Measurements from ENCODE around the gene SDF4. TPM values are rescaled to one million over a fixed set of nuclear protein-coding genes. Genes with fewer than 3 reads are reported as not detected.

SDF4 gene
- total and polyA plus RNA-seq, 12 donors: 95.6 to 184 (median 123) TPM

DNA sequence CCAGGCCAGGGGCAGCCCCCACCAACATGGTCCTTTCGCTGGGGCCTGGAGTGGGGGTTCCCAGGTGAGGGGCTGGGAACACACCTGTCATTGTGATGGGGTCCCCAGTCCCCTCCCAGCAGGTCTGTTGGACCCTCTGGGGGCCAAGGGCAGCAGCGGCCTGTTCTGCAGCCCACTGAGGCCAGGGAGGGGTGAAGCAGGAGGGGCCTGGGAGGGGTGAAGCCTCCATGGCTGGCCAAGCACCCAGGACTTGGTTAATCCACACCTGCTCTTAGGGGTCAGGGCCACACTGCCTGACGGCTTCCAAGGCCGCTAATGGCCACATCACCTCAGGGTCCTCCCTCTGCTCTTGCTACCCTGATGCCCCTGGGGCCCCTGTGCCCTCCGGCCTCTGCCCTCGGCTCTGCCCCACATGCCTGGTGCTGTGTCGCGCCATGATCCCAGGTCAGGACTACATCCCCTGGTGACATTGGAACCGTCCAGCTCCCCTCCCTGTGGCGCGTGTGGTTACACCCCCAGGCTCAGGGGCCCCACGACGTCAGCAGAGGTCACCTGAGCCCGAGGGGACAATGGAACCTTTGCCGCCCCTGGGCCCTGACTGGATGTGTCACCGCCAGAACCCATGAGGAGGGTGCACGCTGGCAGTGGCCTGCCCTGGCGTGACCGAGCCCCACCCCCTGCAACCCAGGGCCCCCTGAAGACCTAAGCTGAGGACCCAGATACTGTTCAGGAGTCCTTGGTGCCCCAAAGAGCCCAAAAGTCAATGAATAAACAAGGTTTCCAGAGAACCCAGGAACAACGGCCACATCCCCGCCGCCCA, 32.5 kb downstream of the SDF4 start:
- H3K36me3 ChIP-seq: no peaks in the 10 kb centered on the region
- ATAC-seq (peak in 1 of 8 donors; percentile 9), DNase-seq (peak in 1 of 2 donors; percentile 7)
- H3K27me3 ChIP-seq: peaks cover 0 to 28% (median 14%) of the 10 kb centered on the region in 7 donors
- no peak overlapping the region for H3K27ac ChIP-seq
- TF ChIP-seq, protein P1, sequence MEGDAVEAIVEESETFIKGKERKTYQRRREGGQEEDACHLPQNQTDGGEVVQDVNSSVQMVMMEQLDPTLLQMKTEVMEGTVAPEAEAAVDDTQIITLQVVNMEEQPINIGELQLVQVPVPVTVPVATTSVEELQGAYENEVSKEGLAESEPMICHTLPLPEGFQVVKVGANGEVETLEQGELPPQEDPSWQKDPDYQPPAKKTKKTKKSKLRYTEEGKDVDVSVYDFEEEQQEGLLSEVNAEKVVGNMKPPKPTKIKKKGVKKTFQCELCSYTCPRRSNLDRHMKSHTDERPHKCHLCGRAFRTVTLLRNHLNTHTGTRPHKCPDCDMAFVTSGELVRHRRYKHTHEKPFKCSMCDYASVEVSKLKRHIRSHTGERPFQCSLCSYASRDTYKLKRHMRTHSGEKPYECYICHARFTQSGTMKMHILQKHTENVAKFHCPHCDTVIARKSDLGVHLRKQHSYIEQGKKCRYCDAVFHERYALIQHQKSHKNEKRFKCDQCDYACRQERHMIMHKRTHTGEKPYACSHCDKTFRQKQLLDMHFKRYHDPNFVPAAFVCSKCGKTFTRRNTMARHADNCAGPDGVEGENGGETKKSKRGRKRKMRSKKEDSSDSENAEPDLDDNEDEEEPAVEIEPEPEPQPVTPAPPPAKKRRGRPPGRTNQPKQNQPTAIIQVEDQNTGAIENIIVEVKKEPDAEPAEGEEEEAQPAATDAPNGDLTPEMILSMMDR (IDR thresholded peaks at IDR 0.05): no peak
- WGBS, 2 donors: 86 to 90% methylated on average over 22 of the region's 22 CpGs
- peaks cover 0 to 14% (median 5%) of the 10 kb centered on the region in 11 donors for H3K9me3 ChIP-seq
- H3K4me1 ChIP-seq: peaks cover 0 to 11% (median 7%) of the 10 kb centered on the region in 9 donors
- H3K4me3 ChIP-seq: no peak overlapping the region
- intact Hi-C loops (cut with DNase I): no loop called here

DNA sequence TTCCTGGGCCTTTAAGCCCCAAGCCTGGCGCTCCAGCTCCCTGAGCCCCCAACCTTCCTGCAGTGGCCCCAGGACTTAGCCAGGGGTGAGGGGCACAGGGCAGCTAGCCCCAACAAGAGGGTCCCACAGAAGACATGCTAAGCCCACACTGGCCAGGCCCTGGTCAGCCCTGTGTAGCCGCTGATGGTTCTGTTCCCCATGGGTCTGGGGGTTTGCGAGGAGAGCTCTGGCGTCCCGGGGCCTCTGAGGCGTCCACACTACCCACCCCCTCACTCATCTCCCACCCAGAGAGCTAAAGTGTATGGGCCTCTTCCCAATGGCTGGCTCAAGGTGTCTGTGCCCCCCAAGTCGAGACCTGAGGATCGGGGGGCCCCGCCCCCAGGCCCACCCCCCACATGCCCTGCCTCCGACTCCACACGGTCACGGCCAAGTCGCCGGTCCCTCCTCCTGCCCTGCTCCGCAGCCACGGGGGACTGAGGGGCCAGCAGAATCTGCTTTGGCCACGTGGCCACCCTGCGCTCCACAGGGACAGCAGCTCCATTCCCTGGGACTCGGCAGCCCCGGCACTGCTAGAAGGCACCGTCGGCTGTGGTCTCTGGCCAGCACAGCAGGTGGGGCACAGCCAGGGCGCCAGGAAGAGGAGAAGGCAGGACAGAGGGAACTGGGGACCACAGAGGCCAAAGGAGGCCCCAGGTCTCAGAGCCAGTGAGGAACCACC, 33.2 kb downstream of the SDF4 start:
- TF ChIP-seq, protein P1 (IDR thresholded peaks at IDR 0.05): no peak
- ATAC-seq (no peak), DNase-seq (peak in 1 of 2 donors; percentile 5)
- 61 to 73% methylated on average over 23 of the region's 23 CpGs for WGBS, 2 donors
- H3K27me3 ChIP-seq: peaks cover 0 to 25% (median 11%) of the 10 kb centered on the region in 7 donors
- no peaks in the 10 kb centered on the region for H3K36me3 ChIP-seq
- peaks cover 0 to 11% (median 7%) of the 10 kb centered on the region in 9 donors for H3K4me1 ChIP-seq
- peaks cover 0 to 17% (median 5%) of the 10 kb centered on the region in 11 donors for H3K9me3 ChIP-seq
- no peak overlapping the region for H3K4me3 ChIP-seq
- intact Hi-C loops (cut with DNase I): no loop called here
- no peak overlapping the region for H3K27ac ChIP-seq

DNA sequence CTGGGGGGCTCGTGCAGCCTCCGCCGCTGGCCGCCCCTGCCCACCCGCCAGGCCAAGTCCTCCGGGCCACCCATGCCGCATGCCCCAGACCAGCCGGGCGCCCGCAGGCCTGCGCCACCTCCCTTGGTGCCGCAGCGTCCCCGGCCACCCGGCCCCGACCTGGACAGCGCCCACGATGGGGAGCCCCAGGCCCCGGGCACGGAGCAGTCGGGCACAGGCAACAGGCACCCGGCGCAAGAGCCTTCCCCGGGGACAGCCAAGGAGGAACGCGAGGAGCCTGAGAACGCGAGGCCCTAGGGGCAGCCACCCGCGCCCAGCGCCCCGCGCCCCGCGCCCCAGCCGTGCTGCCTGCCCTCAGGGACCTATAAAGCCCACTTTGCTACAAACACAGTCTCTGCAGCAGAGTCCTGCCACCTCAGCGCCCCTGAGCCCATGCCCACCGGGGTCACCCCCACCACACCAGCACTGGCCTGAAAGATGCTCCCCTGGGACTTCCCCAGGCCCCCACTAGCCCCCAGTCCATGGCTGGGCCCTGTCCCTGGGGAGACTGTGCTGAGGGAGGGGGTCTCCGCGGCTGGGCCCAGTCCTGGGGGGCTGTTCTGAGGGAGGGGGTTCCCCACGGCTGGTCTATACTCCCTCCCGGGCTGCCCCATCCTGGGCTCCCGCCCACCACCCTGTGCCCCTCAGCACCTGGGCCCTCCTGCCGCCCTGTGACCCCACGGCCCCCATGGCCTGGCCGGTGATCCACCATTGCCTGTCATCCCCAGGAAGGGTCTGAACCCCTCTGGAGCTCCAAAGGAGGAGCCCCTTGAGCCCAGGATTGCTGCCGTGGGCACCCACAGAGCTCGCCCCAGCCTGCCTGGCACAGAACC, 34.0 kb downstream of the SDF4 start:
- peaks cover 0 to 20% (median 5%) of the 10 kb centered on the region in 11 donors for H3K9me3 ChIP-seq
- peaks cover 0 to 18% (median 5%) of the 10 kb centered on the region in 7 donors for H3K27me3 ChIP-seq
- H3K4me3 ChIP-seq: no peak overlapping the region
- intact Hi-C loops (cut with DNase I): no loop called here
- WGBS, 2 donors: 91% methylated on average over 48 of the region's 48 CpGs
- peak in 1 of 2 donors; percentile 9 for DNase-seq
- no peak overlapping the region for H3K27ac ChIP-seq
- ATAC-seq: peak in 1 of 8 donors; percentile 39
- H3K4me1 ChIP-seq: peaks cover 0 to 11% (median 7%) of the 10 kb centered on the region in 9 donors
- TF ChIP-seq, protein P1 (IDR thresholded peaks at IDR 0.05): no peak
- H3K36me3 ChIP-seq: no peaks in the 10 kb centered on the region

DNA sequence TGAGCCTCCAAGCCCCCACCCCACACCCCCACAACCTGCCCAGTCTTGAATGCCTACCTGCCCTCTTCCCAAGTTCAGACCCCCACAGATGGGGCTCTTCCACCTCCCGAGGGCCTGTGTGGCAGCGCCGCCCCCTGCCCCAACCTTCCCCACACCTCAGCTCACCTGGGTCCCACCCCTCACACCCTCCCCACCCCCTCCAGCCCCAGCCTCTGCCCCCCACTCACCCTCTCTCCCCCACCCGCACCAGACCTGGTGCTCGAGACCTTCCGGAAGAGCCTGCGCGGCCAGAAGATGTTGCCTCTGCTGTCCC, 34.7 kb downstream of the SDF4 start:
- WGBS, 2 donors: 86% methylated on average over 8 of the region's 8 CpGs

More for the DNA sequence above, 34.7 kb downstream of the SDF4 start:
- intact Hi-C loops (cut with DNase I): no loop called here
- TF ChIP-seq, protein P1 (IDR thresholded peaks at IDR 0.05): no peak
- Histone ChIP-seq H3K4me3 (no peak overlapping the region), H3K4me1 (peaks cover 0 to 11% (median 7%) of the 10 kb centered on the region in 9 donors), H3K9me3 (peaks cover 0 to 20% (median 5%) of the 10 kb centered on the region in 11 donors), H3K36me3 (no peaks in the 10 kb centered on the region), H3K27ac (no peak overlapping the region), H3K27me3 (peaks cover 0 to 17% (median 4%) of the 10 kb centered on the region in 7 donors)
- no peak for DNase-seq
- ATAC-seq: no peak
